Colonic mucosa (tissue), 4 donors: ENCODE results near the gene SLC39A11. TPM values are rescaled to one million over a fixed set of nuclear protein-coding genes. Genes with fewer than 3 reads are reported as not detected.
"Not testable (repeated sequence)": the region's sequence is repeated elsewhere in the genome, so short reads cannot be mapped to it uniquely, and the experiment has no call there.

Experiments
- DNase-seq: peaks from one replicate; pipeline ENCODE4 v3.0.0-alpha.2; 2020
- H3K27ac ChIP-seq: fragments of 200-600 bp; one replicate; pipeline ENCODE4 v1.8.0; 2021
- H3K27me3 ChIP-seq: fragments of 200-600 bp; one replicate; pipeline ENCODE4 v1.8.0; 2021
- H3K36me3 ChIP-seq: fragments of 200-600 bp; one replicate; pipeline ENCODE4 v1.8.0; 2021
- H3K4me1 ChIP-seq: fragments of 200-600 bp; one replicate; pipeline ENCODE4 v1.8.0; 2021; ENCODE audit warnings: mild to moderate bottlenecking
- H3K4me3 ChIP-seq: fragments of 200-600 bp; one replicate; pipeline ENCODE4 v1.8.0; 2021
- H3K9ac ChIP-seq, 2 donors: one replicate each; pipeline ENCODE4 v1.7.0; 2013; ENCODE audit warnings: control low read depth in 2 of 2, low read depth in 2 of 2, low read length in 2 of 2
- H3K9me3 ChIP-seq: fragments of 200-600 bp; one replicate; pipeline ENCODE4 v1.8.0; 2021
- intact Hi-C: fragments of 100-400 bp; cut with DNase I; formaldehyde crosslinking; loops from one replicate; pipeline ENCODE4 v1.14.1; 2022
- total RNA-seq, 2 donors: library from RNA; stranded (reverse); fragmentation: NEBNext Ultra II Directional in 1 of 2; extraction: Animal tissue kit (Norgen Biotek cat#: 25700) in 1 of 2; gene quantifications; one replicate each; pipeline ENCODE4 v1.2.1, GENCODE V29; 2021
- TF ChIP-seq, protein P1 (sequence below): fragments of 200-600 bp; IDR thresholded peaks from one replicate; pipeline ENCODE4 v1.8.0; 2022; ENCODE audit warnings: antibody characterized with exemption, mild to moderate bottlenecking
- donor health status: healthy.
- donor health status: DM: no; HTN: no; CAD: no.
- donor health status: DM: no; HTN: no; CAD: no.

Gene SLC39A11
- total RNA-seq, 2 donors from 2014 or later: 57.7 to 60.0 TPM

- no peak overlapping the region for H3K4me3 ChIP-seq
- TF ChIP-seq, protein P1, sequence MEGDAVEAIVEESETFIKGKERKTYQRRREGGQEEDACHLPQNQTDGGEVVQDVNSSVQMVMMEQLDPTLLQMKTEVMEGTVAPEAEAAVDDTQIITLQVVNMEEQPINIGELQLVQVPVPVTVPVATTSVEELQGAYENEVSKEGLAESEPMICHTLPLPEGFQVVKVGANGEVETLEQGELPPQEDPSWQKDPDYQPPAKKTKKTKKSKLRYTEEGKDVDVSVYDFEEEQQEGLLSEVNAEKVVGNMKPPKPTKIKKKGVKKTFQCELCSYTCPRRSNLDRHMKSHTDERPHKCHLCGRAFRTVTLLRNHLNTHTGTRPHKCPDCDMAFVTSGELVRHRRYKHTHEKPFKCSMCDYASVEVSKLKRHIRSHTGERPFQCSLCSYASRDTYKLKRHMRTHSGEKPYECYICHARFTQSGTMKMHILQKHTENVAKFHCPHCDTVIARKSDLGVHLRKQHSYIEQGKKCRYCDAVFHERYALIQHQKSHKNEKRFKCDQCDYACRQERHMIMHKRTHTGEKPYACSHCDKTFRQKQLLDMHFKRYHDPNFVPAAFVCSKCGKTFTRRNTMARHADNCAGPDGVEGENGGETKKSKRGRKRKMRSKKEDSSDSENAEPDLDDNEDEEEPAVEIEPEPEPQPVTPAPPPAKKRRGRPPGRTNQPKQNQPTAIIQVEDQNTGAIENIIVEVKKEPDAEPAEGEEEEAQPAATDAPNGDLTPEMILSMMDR: no peak
- DNase-seq: no peak
- no peaks in the 10 kb centered on the region for H3K4me1 ChIP-seq
- no peak overlapping the region for H3K27ac ChIP-seq
- H3K9me3 ChIP-seq: no peaks in the 10 kb centered on the region
- H3K36me3 ChIP-seq: no peaks in the 10 kb centered on the region
- intact Hi-C loops: no loop called here
- no peak overlapping the region for H3K9ac ChIP-seq
- no peaks in the 10 kb centered on the region for H3K27me3 ChIP-seq
Observed at GRCh38 chr17:73060721-73061120, 31.8 kb downstream of the SLC39A11 start.

DNA sequence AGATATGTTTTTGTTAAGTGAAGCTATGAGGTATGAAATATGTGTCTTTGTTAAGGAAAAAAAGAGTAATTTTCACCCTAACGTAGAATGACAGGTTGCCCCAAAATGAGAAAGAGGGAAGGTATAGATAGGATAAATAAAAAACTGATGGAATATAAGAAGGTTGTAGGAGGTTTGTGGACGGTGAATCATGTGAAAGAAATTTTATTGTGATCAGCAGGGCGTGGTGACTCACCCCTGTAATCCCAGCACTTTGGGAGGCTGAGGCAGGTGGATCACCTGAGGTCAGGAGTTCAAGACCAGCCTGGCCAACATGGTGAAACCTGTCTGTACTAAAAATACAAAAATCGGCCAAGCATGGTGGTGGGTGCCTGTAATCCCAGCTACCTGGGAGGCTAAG lies 32.8 kb downstream of the SLC39A11 start:
- H3K27ac ChIP-seq, H3K4me3 ChIP-seq, DNase-seq, H3K9me3 ChIP-seq, H3K36me3 ChIP-seq, H3K9ac ChIP-seq, H3K4me1 ChIP-seq, intact Hi-C loops, H3K27me3 ChIP-seq: not testable (repeated sequence)

GRCh38 chr17:73058022-73058421 lies 34.5 kb downstream of the SLC39A11 start:
- no peaks in the 10 kb centered on the region for H3K9me3 ChIP-seq
- DNase-seq: no peak
- no peaks in the 10 kb centered on the region for H3K36me3 ChIP-seq
- no peak overlapping the region for H3K4me3 ChIP-seq
- no peaks in the 10 kb centered on the region for H3K4me1 ChIP-seq
- intact Hi-C loops: no loop called here
- H3K27ac ChIP-seq: no peak overlapping the region
- TF ChIP-seq, protein P1: no peak
- no peak overlapping the region for H3K9ac ChIP-seq
- H3K27me3 ChIP-seq: no peaks in the 10 kb centered on the region

GRCh38 chr17:73057196-73057595 lies 35.3 kb downstream of the SLC39A11 start:
- TF ChIP-seq, protein P1: no peak
- no peak for DNase-seq
- H3K27ac ChIP-seq: no peak overlapping the region
- no peaks in the 10 kb centered on the region for H3K9me3 ChIP-seq
- H3K4me3 ChIP-seq: no peak overlapping the region
- H3K27me3 ChIP-seq: no peaks in the 10 kb centered on the region
- no peak overlapping the region for H3K9ac ChIP-seq
- no peaks in the 10 kb centered on the region for H3K4me1 ChIP-seq
- no peaks in the 10 kb centered on the region for H3K36me3 ChIP-seq
- intact Hi-C loops: no loop called here

GRCh38 chr17:73052923-73053322 lies 39.6 kb downstream of the SLC39A11 start:
- H3K27me3 ChIP-seq: no peaks in the 10 kb centered on the region
- H3K27ac ChIP-seq: no peak overlapping the region
- no peak overlapping the region for H3K9ac ChIP-seq
- H3K36me3 ChIP-seq: no peaks in the 10 kb centered on the region
- intact Hi-C loops: no loop called here
- DNase-seq: no peak
- TF ChIP-seq, protein P1: no peak
- H3K9me3 ChIP-seq: no peaks in the 10 kb centered on the region
- no peaks in the 10 kb centered on the region for H3K4me1 ChIP-seq
- no peak overlapping the region for H3K4me3 ChIP-seq

DNA sequence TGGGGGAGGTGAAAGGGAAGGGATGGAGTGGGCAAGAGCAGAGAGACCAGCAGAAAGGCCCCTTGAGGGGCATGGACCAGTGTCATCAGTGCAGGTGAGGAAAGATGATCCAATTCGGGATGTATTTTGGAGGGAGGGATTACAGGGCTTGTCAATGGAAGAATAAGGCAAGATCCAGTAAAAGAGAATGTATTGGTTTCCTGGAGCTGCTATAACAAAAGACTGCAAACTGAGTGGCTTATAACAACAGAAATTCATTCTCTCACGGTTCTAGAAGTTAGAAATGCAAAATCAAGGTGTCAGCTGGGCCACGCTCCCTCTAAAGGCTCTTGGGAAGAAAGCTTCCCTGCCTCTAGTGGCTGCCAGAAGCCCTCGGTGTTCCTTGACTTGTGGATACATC lies 41.7 kb downstream of the SLC39A11 start:
- intact Hi-C loops: no loop called here
- H3K36me3 ChIP-seq: no peaks in the 10 kb centered on the region
- H3K4me1 ChIP-seq: no peaks in the 10 kb centered on the region
- H3K9me3 ChIP-seq: no peaks in the 10 kb centered on the region
- no peak overlapping the region for H3K9ac ChIP-seq
- no peaks in the 10 kb centered on the region for H3K27me3 ChIP-seq
- H3K4me3 ChIP-seq: no peak overlapping the region
- no peak for DNase-seq
- TF ChIP-seq, protein P1: no peak
- no peak overlapping the region for H3K27ac ChIP-seq
